HL-60 (cell line): ENCODE data around the gene IFIT3.

Source experiments
- DNase-seq, 2 experiments: peaks; one replicate each; pipeline ENCODE4 v3.0.0-alpha.2; 2010 to 2020; ENCODE audit warnings: low read depth in 1 of 2, low spot score in 1 of 2
- H3K27ac ChIP-seq: fragments of 250-450 bp; sonication (Bioruptor Pico); replicated peaks from 2 replicates; pipeline ENCODE4 v1.5.1; 2020; ENCODE audit warnings: mild to moderate bottlenecking, moderate library complexity
- H3K27me3 ChIP-seq: fragments of 250-450 bp; sonication (Bioruptor Pico); 2 replicates; pipeline ENCODE4 v1.5.1; 2021; ENCODE audit warnings: mild to moderate bottlenecking, moderate library complexity; ENCODE audit not compliant: insufficient read depth, poor library complexity, severe bottlenecking
- H3K4me3 ChIP-seq: replicated peaks from 2 replicates; pipeline ENCODE4 v1.5.1; 2011; ENCODE audit warnings: mild to moderate bottlenecking, control low read depth, low read length; ENCODE audit not compliant: insufficient read depth
- CTCF ChIP-seq: IDR thresholded peaks from one replicate; pipeline ENCODE4 v1.5.1; 2011; ENCODE audit warnings: low read length, control low read depth, inconsistent platforms; ENCODE audit not compliant: insufficient read depth
- GABPA ChIP-seq: IDR thresholded peaks from 2 replicates; pipeline ENCODE4 v1.6.1; 2012; ENCODE audit warnings: low read depth
- POLR2AphosphoS5 ChIP-seq: IDR thresholded peaks from 2 replicates; pipeline ENCODE4 v1.6.1; 2012; ENCODE audit warnings: low read depth
- REST ChIP-seq: IDR thresholded peaks from 2 replicates; pipeline ENCODE4 v1.6.1; 2012; ENCODE audit warnings: low read depth; ENCODE audit not compliant: insufficient replicate concordance
- SPI1 ChIP-seq: IDR thresholded peaks from 2 replicates; pipeline ENCODE4 v1.6.1; 2012; ENCODE audit warnings: low read depth, mild to moderate bottlenecking, borderline replicate concordance

Gene IFIT3

GRCh38 chr10:89302625-89303024 lies 25.2 kb upstream of the IFIT3 start:
- peak overlapping the region; percentile 37; the same call in 1 of the 2 replicates for H3K4me3 ChIP-seq

GRCh38 chr10:89303161-89303560 lies 24.6 kb upstream of the IFIT3 start:
- TF ChIP-seq SPI1 = no peak
- no peak for TF ChIP-seq CTCF
- TF ChIP-seq POLR2AphosphoS5 = no peak
- TF ChIP-seq GABPA = no peak
- TF ChIP-seq REST = no peak
- Histone ChIP-seq H3K27me3 (no peaks in the 10 kb centered on the region), H3K4me3 (no peak overlapping the region), H3K27ac (no peak overlapping the region)
- no peak for DNase-seq

More at GRCh38 chr10:89302625-89303024, 25.2 kb upstream of the IFIT3 start:
- TF ChIP-seq POLR2AphosphoS5 = no peak
- TF ChIP-seq GABPA = no peak
- TF ChIP-seq SPI1 = no peak
- no peak for TF ChIP-seq CTCF
- TF ChIP-seq REST = no peak
- Histone ChIP-seq H3K27me3 (no peaks in the 10 kb centered on the region), H3K27ac (no peak overlapping the region)
- DNase-seq = no peak

- H3K27me3 ChIP-seq = no peaks in the 10 kb centered on the region
- no peak overlapping the region for H3K27ac ChIP-seq
- TF ChIP-seq POLR2AphosphoS5 (no peak), GABPA (no peak), REST (no peak), SPI1 (no peak), CTCF (no peak)
- DNase-seq = no peak
- no peak overlapping the region for H3K4me3 ChIP-seq
Measured at GRCh38 chr10:89304026-89304425, 23.8 kb upstream of the IFIT3 start.
